Panc1 (cell line): ENCODE results near the gene GABRB1.

Experiments
- CTCF ChIP-seq: fragments of 450-650 bp; IDR thresholded peaks from 2 replicates; pipeline ENCODE4 v1.5.1; 2017; ENCODE audit warnings: mild to moderate bottlenecking
- POLR2AphosphoS5 ChIP-seq: IDR thresholded peaks from 2 replicates; pipeline ENCODE4 v1.6.1; 2012; ENCODE audit warnings: mild to moderate bottlenecking, low read depth, low read length, moderate library complexity
- REST ChIP-seq, 2 experiments: IDR thresholded peaks; 2 replicates each; pipeline ENCODE4 v1.6.1; 2011 to 2012; ENCODE audit warnings: low read depth in 2 of 2, control low read depth in 1 of 2, low read length in 1 of 2, mild to moderate bottlenecking in 1 of 2, moderate library complexity in 1 of 2; ENCODE audit not compliant: insufficient read depth in 1 of 2
- SIN3A ChIP-seq: IDR thresholded peaks from 2 replicates; pipeline ENCODE4 v1.6.1; 2012; ENCODE audit warnings: low read depth, mild to moderate bottlenecking, low read length, moderate library complexity, borderline replicate concordance; ENCODE audit not compliant: insufficient read depth
- TCF7L2 ChIP-seq: IDR thresholded peaks from 2 replicates; pipeline ENCODE4 v1.6.1; 2011; ENCODE audit warnings: mild to moderate bottlenecking, low read depth, low read length, inconsistent platforms

- no peak for TF ChIP-seq CTCF
- TF ChIP-seq REST (IDR thresholded peaks at IDR 0.05; ENCODE audit: insufficient read depth in 1 of 2, low read depth in 2 of 2, low read length in 1 of 2), result no peak
- no peak for TF ChIP-seq POLR2AphosphoS5
- no peak for TF ChIP-seq TCF7L2
- no peak for TF ChIP-seq SIN3A
Observed at GRCh38 chr4:47330866-47331265, 299.5 kb downstream of the GABRB1 start.
